Epithelial cell of esophagus (primary cell): ENCODE data around the gene MAGI2.

Experiments used
- DNase-seq: peaks from one replicate; pipeline ENCODE4 v3.0.0; 2010; ENCODE audit warnings: low read depth
- H3K4me3 ChIP-seq: 2 replicates; pipeline ENCODE4 v1.5.1; 2011; ENCODE audit warnings: mild to moderate bottlenecking, low read length, control low read depth
- CTCF ChIP-seq: IDR thresholded peaks from 2 replicates; pipeline ENCODE4 v1.5.1; 2011; ENCODE audit warnings: low read depth, mild to moderate bottlenecking, low read length, control low read depth, inconsistent platforms; ENCODE audit not compliant: insufficient read depth; ENCODE audit errors: missing control alignments

Gene MAGI2

GRCh38 chr7:78496096-78496630 is 957.3 kb downstream of the MAGI2 start:
- DNase-seq = no peak
- no peak overlapping the region for H3K4me3 ChIP-seq
- TF ChIP-seq CTCF = no peak

- no peak for DNase-seq
- no peak for TF ChIP-seq CTCF
- no peak overlapping the region for H3K4me3 ChIP-seq
These were observed 960.1 kb downstream of the MAGI2 start for GRCh38 chr7:78493401-78493800.

- TF ChIP-seq CTCF = no peak
- H3K4me3 ChIP-seq = no peak overlapping the region
- DNase-seq = no peak
These were observed 961.3 kb downstream of the MAGI2 start for GRCh38 chr7:78492146-78492545.

- no peak for DNase-seq
- no peak overlapping the region for H3K4me3 ChIP-seq
These were observed 962.9 kb downstream of the MAGI2 start for GRCh38 chr7:78490524-78490923.

GRCh38 chr7:78489476-78490240 is 963.8 kb downstream of the MAGI2 start:
- no peak for DNase-seq

More at GRCh38 chr7:78490524-78490923, 962.9 kb downstream of the MAGI2 start:
- no peak for TF ChIP-seq CTCF

GRCh38 chr7:78487464-78487863 is 966.0 kb downstream of the MAGI2 start:
- DNase-seq = no peak
- TF ChIP-seq CTCF = no peak
- H3K4me3 ChIP-seq = no peak overlapping the region

More at GRCh38 chr7:78489476-78490240, 963.8 kb downstream of the MAGI2 start:
- no peak for TF ChIP-seq CTCF
- H3K4me3 ChIP-seq = no peak overlapping the region

- no peak for TF ChIP-seq CTCF
- DNase-seq = no peak
- H3K4me3 ChIP-seq = no peak overlapping the region
These were observed 974.1 kb downstream of the MAGI2 start for GRCh38 chr7:78479348-78479747.
